Stimulated activated CD8-positive, alpha-beta memory T cell treated with anti-CD3 and anti-CD28 coated beads, Interleukin-4, amount 100 ng/mL, for 24 hours (primary cell): ENCODE measurements around the gene DPP6.

ENCODE experiments used
- DNase-seq: peaks from one replicate; pipeline ENCODE4 v3.0.0-alpha.2; 2020; ENCODE audit warnings: low read depth

The DPP6 gene

GRCh38 chr7:154709840-154710520, 657.8 kb downstream of the DPP6 start:
- DNase-seq, result no peak

- no peak for DNase-seq
Measured at GRCh38 chr7:154720016-154720415, 667.8 kb downstream of the DPP6 start.

- no peak for DNase-seq
Measured at GRCh38 chr7:154721086-154721485, 668.9 kb downstream of the DPP6 start.

DNA sequence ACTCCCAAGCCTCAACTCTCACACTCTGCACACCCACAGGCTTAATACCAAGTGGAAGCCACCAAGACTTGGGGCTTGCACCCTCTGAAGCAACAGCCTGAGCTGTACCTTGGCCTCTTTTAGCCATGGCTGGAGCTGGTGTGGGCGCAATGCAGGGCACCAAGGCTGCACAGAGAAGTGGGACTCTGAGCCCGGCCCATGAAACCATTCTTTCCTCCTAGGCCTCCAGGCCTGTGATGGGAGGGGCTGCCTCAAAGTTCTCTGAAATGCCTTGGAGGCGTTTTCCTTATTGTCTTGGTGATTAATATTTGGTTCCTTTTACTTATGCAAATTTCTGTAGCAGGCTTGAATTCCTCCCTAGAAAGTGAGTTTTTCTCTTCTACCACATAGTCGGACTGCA, 674.2 kb downstream of the DPP6 start:
- no peak for DNase-seq

DNA sequence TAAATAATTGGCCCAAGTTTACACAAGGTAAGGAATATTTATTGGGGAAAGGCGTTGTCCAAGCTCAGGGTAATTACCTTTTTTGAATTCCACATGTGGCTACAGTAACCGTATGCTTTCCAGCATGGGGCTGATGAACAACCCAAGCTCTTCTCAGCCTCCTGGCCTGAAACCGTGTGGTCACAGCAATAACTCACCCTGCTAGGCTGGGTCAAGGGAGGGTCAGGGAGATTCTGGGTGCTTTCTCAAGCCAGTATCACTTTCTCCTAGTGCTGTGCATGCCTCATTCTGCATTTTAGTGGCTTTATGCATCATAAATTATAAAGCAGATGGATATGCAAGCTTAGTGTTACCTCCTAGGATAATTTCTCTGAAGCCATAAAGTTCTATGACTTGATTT, 676.9 kb downstream of the DPP6 start:
- no peak for DNase-seq

- DNase-seq, result no peak
Measured at GRCh38 chr7:154735766-154736165, 683.6 kb downstream of the DPP6 start.

- DNase-seq, result no peak
Measured at GRCh38 chr7:154736389-154736788, 684.2 kb downstream of the DPP6 start.

GRCh38 chr7:154738216-154738615, 686.0 kb downstream of the DPP6 start:
- no peak for DNase-seq

- DNase-seq, result no peak
Measured at GRCh38 chr7:154741131-154741530, 688.9 kb downstream of the DPP6 start.

GRCh38 chr7:154743206-154743605, 691.0 kb downstream of the DPP6 start:
- DNase-seq, result no peak

DNA sequence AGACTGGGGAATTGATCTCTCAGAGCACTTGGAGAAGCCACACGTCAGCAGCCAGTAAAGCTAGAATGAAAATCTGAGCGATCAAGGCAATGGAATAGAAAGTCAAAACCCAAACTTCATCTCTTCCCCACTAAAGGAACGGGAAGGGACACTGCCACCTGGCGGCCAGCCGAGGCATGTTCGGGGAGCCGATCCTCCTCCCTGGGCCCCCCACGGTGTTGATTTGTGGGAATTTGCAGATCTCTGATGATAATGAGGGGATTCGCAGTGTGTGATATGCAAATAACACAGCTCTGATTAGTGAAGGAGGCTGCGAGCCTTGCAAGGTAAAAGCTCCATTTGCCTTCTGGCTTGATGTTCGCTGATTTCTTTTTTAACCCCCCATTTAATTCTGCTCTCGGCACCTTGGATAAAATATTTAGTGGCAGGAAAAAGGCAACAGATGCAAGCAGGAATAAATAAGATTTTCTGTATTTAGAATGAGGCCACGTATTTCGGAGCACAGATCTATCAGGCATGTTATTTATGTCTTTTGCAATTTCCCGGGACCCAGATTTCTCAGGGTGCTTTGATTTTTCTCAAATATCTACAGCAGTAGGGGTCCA, 692.2 kb downstream of the DPP6 start:
- DNase-seq, result peak; percentile 4

DNA sequence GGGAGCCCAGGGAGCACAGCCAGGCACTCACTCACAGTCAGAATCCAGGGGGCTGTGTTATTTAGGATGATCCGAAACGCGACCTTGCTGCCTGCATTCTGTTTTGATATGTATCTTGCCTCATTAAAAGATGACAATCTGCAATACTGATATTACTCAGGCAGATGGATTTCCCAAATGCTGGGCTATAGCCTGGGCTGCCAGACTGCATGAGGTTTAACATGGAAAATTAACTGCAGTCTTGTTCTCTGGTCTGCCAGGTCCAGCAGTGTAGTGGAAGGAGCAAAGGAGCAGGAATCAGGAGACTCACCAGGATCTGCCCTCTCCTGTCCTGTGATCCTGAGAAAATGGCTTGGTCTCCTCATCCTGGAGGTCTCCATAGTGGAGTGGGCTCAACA, 692.7 kb downstream of the DPP6 start:
- no peak for DNase-seq

DNA sequence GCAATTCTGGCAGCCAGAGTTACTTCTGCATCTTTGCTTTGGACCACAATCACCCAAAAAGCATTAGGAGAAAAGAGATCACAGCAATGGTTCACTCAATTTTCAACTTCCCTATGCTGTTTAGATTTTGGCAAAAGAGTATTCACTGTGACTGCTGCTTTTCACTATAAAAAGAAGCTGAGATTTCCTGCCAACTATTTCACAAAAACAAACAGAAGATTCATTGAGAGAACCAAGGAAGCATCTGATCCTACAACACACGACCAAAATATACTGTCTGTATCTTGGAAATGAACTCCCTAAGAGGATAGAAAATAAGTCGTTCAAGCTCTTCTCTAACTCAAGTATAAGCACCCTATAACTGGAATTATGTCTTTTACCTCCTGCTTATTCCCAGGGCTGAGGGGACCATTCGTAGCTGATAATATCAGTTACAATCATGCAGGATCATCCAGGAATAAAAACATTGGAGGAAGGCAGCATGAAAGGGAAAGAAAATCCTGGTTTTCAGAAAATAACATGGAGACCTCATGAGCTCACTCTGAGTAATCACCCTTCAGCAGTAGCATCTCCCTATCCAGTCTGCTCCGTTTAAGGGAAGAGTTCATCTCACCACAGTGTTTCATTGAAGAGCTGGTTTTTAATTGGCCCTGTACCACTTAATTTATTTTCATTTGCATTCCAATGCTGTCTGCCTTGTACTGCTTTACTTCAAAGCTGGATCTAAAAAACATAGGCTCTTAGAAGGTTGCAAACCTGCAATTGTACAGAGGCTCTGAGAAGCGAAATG, 694.6 kb downstream of the DPP6 start:
- no peak for DNase-seq

DNA sequence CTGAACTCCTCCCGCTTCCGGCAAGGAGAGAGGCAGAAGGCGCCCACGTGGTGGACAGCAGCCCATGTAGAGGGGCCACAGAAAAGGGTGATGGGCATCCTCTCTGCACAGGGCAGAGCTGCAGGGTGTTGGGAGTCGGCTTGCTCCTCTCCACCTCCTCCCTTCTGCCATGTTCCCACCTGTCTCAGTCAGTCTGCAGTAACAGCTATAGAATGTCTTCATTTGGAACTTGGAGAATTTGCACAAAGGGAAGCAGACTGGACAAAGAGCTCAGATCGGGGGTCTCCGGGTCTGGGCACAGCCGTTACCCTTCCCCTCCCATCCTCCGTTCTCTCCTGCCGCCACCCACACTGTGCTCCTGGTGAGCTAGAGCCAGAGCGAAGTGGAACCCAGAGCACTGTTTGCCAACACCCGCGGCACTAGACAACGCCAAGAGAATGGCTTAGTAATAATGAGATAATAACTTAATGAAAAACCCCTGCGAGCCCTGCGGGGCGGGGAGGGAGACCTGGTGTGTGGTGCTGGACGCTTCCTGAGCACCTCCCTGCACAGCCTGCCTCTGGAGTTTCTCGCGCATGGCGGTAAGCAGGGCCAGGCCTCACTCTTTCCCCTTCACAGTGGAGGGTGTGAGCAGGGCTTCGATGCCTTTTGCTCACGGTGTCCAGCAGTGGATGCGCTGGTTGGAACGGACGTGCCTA, 696.0 kb downstream of the DPP6 start:
- no peak for DNase-seq

GRCh38 chr7:154750353-154750801, 698.2 kb downstream of the DPP6 start:
- DNase-seq, result no peak

GRCh38 chr7:154753226-154753625, 701.0 kb downstream of the DPP6 start:
- DNase-seq, result no peak

DNA sequence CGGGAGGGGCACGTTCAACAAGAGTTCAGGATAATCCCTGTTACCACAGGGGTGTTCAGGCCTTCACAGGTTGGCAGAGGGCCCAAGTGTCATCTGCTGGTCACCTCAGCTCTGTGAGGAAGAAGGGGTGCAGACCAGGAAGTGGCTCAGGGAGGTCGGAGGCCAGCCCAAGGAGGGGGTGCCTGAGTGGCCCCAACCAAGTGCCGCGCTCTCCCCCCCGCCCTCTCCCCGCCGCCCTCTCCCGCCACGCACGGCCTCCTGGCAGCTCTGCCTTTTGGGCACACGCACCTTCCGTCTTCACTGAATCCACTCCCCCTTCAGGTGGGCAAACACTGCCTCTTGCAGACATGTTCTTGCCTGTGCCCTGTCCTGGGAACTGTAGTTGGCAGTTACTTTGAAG, 705.6 kb downstream of the DPP6 start:
- DNase-seq, result no peak

GRCh38 chr7:154759989-154760388, 707.8 kb downstream of the DPP6 start:
- DNase-seq, result no peak

GRCh38 chr7:154765118-154765517, 712.9 kb downstream of the DPP6 start:
- no peak for DNase-seq

GRCh38 chr7:154767142-154767541, 714.9 kb downstream of the DPP6 start:
- DNase-seq, result no peak

DNA sequence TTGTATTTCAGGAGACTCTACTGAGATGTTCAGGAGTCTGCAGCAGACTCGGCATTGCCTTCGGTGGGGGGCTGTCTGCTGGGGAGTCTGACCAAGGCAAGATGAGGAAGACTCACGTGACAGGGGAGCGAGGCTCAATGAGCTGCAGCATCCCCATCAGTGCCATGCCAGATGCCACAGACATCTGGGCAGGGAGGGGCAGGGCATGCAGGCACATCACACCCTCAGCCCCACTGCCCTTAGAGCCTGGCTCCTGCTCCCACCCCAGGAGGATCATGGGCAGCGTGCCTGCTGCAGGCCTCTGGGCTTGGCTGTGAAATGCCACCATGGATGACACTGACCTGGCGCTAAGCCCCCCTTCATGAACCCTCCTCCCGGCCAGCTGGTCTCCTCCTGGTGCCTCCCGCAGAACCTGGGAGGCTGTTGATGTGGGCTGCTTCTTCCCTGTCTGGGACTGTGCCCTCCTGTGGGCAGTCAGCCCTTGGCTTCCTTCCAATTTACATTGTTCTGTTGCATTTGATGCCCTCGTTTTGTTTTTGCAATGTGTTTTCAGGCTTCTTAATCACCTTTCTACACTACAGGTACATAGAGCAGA, 715.7 kb downstream of the DPP6 start:
- DNase-seq, result no peak

DNA sequence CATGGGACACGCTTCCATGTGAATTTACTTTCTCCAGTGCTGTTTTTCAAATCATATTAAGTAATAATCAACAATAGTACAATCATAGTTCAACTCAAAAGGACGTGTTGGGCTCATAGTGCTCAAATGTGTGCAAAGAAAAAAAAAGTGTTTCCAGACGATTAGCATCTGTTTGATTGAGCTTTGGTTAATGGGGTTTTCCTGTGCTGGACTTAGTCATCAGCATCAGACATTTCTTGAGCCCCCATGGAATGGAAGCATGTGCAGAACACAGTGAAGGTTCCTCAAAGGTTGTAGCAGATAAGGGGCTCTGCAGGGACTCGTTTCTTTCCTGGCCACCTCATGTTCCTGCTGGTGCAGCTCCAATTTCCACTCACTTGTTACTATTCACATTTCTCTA, 716.8 kb downstream of the DPP6 start:
- no peak for DNase-seq
